Stimulated activated CD4-positive, alpha-beta T cell treated with anti-CD3 and anti-CD28 coated beads, TNF-alpha, amount 100 ng/mL, for 24 hours (primary cell): ENCODE data around the gene NYNRIN.
"Not testable (repeated sequence)": the region's sequence is repeated elsewhere in the genome, so short reads cannot be mapped to it uniquely, and the experiment has no call there.

Experiments used
- DNase-seq, 3 experiments: peaks; one replicate each; pipeline ENCODE4 v3.0.0-alpha.2; 2020; ENCODE audit warnings: low read depth in 3 of 3

Gene NYNRIN

GRCh38 chr14:24431569-24432258 is 32.9 kb downstream of the NYNRIN start:
- DNase-seq: peak; percentile 80 to 88 (median 86)

GRCh38 chr14:24432259-24433131 is 33.7 kb downstream of the NYNRIN start:
- no peak for DNase-seq

- DNase-seq: no peak
Measured at GRCh38 chr14:24434036-24434435, 35.2 kb downstream of the NYNRIN start.

- DNase-seq: no peak
Measured at GRCh38 chr14:24434676-24435075, 35.9 kb downstream of the NYNRIN start.

- DNase-seq: no peak
Measured at GRCh38 chr14:24435192-24435810, 36.5 kb downstream of the NYNRIN start.

GRCh38 chr14:24435998-24436354 is 37.2 kb downstream of the NYNRIN start:
- no peak for DNase-seq

GRCh38 chr14:24436355-24437019 is 37.7 kb downstream of the NYNRIN start:
- DNase-seq: no peak

- DNase-seq: no peak
Measured at GRCh38 chr14:24437020-24437735, 38.4 kb downstream of the NYNRIN start.

- DNase-seq: no peak
Measured at GRCh38 chr14:24437736-24438067, 38.9 kb downstream of the NYNRIN start.

GRCh38 chr14:24438223-24439097 is 39.7 kb downstream of the NYNRIN start:
- no peak for DNase-seq

- DNase-seq: no peak
Measured at GRCh38 chr14:24439257-24439656, 40.5 kb downstream of the NYNRIN start.

GRCh38 chr14:24439830-24440605 is 41.2 kb downstream of the NYNRIN start:
- no peak for DNase-seq

- no peak for DNase-seq
Measured at GRCh38 chr14:24440606-24441399, 42.0 kb downstream of the NYNRIN start.

- no peak for DNase-seq
Measured at GRCh38 chr14:24441485-24441884, 42.7 kb downstream of the NYNRIN start.

GRCh38 chr14:24441904-24442239 is 43.1 kb downstream of the NYNRIN start:
- DNase-seq: no peak

GRCh38 chr14:24442240-24443052 is 43.6 kb downstream of the NYNRIN start, which contains the start of gene SDR39U1:
Gene SDR39U1, minus strand, starts transcription at chr14:24442776. Its CDS starts 7 bp downstream, at chr14:24442769.
- peak; percentile 89 to 95 (median 94) for DNase-seq

- no peak for DNase-seq
Measured at GRCh38 chr14:24443053-24443665, 44.4 kb downstream of the NYNRIN start.

GRCh38 chr14:24450828-24451227 is 52.0 kb downstream of the NYNRIN start:
- DNase-seq: not testable (repeated sequence)
